ENCODE data around the gene PLA2G10.
"Not testable (repeated sequence)": the region's sequence is repeated elsewhere in the genome, so short reads cannot be mapped to it uniquely, and the experiment has no call there.

The PLA2G10 gene

DNA sequence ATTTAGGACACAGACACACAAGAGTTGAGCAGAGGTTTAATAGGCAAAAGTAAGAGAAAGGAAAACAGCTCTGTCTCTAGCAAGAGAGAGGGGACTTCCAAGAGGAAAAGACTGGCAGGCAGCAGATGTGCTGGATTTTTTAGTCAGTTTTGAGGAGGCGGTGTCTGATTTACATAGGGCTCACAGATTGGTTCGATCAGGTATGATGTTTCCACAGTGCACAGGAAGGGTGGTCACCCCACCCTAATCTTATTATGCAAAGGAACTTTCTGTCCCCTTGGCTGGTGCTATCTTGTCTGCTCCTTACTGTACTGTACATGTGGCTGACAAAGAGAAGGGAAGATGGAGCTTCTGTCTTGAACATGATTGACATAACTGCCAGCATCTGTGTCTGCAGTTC lies 36.0 kb downstream of the PLA2G10 start:
- DNase-seq, result no peak

DNA sequence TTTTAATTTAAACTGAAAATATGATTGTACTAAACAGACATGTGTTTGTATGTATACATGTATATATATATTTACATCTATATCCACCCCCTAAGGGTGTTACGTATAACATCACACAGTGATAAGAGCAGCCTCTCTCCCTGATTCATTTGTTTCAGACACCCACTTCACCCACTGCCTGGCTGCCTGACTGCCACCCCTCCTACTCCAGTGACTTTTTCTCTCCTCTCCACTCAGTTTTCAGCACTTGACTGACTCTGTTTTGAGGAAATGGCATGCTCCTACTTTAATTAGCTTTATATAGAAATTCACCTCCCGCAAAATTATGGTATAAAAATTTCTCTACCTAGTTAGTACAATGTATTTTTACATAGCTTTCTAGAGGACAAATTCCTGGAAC lies 41.4 kb downstream of the PLA2G10 start:
- DNase-seq, result no peak

DNA sequence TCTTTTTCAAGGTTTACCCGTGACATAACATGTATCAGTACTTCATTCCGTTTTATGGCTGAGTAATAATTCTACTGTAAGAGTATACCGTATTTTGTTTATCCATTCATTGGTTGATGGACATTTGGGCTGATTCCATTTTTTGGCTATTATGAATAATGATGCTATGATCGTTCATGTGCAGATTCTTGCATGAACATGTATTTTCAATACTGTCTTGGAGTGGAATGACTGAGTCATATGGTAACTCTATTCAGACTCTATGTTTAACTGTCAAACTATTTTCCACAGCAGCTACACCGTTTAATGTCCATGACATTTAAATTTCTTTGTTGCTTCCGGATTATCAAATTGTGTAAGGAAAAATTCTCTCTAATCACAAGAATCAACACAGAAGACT lies 43.5 kb downstream of the PLA2G10 start:
- DNase-seq, result no peak

DNA sequence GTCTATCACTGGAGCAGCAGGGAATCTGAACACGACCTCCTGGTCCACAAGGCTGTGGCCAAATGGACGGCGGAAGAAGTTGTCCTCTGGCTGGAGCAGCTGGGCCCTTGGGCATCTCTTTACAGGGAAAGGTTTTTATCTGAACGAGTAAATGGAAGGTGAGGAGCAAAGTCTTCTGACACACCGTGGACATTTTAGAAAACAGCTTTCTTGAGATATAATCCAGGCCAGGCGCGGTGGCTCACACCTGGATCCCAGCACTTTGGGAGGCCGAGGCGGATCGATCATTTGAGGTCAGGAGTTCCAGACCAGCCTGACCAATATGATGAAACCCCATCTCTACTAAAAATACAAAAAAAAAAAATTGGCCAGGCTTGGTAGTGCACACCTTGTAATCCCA lies 44.3 kb downstream of the PLA2G10 start:
- no peak for DNase-seq

DNA sequence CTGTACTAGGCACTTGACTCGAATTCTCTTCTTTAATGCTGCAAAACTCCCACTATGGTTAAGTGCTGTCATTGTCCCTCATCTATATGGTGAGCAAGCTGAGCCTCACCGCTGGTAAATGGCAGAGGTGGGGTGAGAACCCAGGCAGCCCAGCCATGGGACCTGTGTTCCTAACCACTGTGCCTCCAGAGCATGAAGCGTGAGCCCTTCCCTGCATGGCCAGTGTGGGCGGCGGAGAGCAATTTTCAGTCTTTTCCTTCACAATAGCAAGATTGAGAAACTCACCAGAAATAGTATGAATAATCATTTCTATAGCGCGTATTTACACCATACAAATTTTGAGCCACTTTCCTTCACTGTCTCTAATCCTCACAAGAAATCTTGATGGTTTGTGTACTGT lies 52.2 kb downstream of the PLA2G10 start:
- DNase-seq, result no peak

DNA sequence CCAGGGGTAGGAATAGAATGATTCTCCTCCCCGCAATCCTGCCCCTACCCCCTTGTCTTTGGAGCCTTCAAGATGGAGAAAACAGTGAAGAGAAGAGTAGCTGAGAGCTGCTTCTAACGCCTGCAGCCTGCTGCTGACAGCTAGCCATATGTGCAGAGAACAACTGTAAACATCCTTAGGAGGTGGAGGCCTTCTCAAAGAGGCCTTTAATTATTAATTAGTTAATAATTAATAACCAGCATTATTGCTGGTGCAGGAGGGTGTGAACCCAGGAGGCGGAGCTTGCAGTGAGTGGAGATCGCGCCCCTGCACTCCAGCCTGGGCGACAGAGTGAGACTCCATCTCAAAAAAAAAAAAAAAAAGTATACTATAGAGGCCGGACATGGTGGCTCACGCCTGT lies 52.9 kb downstream of the PLA2G10 start:
- DNase-seq, result no peak

DNA sequence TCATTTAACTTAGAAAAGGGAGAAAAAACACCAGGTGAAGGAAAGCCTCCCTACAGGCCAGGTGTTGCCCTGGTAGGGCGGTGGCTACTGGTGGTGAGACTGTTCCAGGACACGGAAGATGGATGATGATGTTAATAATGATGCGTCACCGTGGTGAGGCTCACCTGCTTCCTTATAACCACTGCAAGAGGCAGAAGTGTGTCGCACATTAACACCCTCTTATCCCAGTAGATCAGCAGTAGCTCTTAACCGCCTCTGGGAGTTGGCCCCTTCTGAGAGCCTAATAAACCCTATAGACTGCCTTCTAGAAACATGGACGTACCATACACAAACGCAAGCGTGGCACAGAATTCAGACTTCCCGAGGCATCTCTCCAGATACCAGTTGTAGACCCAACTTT lies 53.6 kb downstream of the PLA2G10 start:
- no peak for DNase-seq

- not testable (repeated sequence) for DNase-seq
These were observed 57.2 kb downstream of the PLA2G10 start for GRCh38 chr16:14636951-14637240.

DNA sequence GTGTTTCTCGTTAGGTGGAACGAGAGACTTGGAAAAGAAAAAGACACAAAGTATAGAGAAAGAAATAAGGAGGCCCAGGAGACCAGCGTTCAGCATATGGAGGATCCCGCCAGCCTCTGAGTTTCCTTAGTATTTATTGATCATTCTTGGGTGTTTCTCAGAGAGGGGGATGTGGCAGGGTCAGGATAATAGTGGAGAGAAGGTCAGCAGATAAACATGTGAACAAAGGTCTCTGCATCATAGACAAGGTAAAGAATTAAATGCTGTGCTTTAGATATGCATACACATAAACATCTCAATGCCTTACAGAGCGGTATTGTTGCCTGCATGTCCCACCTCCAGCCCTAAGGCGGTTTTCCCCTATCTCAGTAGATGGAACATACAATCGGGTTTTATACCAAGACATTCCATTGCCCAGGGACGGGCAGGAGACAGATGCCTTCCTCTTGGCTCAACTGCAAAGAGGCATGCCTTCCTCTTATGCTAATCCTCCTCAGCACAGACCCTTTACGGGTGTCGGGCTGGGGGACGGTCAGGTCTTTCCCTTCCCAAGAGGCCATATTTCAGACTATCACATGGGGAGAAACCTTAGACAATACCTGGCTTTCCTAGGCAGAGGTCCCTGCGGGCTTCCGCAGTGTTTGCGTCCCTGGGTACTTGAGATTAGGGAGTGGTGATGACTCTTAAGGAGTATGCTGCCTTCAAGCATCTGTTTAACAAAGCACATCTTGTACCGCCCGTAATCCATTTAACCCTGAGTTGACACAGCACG lies 57.7 kb downstream of the PLA2G10 start:
- not testable (repeated sequence) for DNase-seq

DNA sequence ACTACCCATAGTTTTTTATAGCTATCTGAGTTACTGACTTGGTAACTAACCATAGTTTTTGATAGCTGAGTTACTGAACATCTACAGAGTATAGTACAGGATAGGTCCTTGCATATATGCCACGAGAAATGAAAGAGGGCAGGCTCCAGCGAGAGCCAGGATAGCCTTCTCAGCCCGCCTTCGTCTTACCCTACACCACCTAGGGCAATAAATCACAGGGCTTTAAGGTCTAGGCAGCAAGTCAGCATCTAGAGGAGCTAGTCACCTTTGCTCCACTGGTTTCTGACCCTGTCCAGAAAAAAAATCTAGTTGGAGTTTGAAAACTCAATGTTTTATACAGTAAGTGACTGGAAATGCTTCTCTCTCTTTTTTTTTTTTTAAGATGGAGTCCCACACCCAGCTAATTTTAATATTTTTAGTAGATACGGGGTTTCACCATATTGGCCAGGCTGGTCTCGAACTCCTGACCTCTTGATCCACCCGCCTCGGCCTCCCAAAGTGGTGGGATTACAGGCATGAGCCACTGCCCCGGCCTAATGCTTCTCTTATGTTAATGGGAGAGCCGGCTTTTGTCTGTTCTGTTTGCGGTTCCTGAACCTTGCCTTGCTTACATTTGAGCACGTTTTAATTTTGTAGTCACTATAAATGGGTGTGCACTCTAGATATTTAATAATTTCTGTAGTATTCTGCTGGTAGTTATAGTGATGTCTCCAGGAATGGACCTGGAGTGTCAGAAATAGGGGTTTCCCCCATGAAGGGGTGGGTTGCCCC lies 58.5 kb downstream of the PLA2G10 start:
- DNase-seq, result no peak

- no peak for DNase-seq
These were observed 59.8 kb downstream of the PLA2G10 start for GRCh38 chr16:14634389-14634725.

DNA sequence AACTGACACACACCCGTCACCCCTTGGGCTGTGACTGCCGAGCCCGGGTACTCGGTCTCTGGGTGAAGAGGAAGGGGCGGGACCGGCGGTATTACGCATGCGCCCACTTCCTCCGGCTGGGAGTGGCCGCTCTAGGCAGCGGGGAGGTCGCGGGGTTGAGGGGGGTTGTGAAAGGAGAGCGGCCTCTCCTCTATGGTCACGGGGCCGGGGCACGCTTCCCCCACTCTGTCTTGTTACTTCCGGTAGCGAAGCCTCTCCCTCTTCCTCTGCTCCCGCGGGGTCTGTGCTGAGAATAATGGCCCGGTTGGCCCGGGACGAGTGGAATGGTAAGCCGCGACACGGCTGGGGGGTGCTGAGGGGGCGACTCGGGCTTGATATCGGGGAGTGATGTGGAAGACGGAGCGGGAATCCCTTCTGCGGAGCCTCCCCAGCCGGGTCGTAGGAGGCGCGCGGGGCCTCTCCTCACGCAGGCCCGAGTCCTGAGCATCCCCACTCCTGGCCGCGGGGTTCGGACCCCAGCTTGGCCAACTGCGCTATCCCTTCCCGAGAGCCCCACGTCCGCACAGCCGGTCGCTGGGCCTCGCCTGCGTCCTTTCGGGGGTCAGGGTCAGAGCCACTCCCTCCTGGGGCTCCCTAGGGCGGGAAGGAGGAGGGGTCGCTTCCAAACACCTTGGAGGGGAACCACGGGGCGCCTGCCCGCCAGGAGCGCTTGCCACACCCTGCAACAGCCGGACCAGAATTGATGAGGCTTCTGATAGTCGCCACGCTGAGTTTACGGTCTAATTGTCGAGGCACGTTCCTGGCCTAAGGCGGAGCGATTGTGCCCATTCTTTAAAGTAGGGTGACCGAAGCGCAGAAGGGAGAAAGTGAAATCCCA lies 61.2 kb downstream of the PLA2G10 start, which contains the start of gene BFAR:
Gene BFAR (plus strand): TSS at position 259 of the 877 bp plus-strand sequence. CDS start 11,396 bp downstream, outside the sequence.
- DNase-seq, result peak; percentile 95

GRCh38 chr16:14630620-14631330 lies 63.3 kb downstream of the PLA2G10 start:
- not testable (repeated sequence) for DNase-seq

DNA sequence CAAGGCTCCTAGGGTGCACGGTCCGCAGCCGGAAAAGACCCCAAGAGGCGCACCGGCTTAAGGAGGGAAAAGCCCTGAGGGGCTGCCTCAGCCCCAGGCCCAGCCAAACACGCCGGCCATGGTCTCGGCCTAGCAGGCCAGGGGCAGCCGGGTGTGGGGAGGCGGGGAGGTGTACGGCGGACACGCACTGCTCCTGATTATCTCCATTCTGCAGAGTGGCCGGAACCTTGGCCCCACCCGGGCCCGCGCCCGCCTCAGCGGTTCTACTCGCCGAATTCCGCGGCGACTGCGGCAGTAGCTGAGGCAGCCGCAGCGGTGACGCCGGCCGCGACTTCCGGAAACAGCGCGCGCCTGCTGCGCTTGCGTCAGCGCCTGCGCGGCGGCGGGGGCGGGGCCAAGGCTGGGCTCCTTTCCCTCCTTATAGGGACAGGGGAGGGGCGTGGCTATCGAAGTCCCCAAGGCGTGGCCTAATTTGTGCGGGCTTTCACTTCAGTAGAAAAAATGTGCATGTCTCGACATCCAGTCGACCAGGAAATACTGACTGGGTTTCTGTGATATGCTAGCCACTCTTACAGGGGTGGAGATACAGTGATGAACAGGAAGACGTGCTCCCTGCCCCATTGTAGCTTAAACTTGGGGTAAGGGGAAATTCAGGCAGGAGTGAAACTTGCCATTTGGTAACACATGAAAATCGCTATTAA lies 64.0 kb downstream of the PLA2G10 start, which contains the start of gene PARN:
Gene PARN (minus strand): TSS at position 342 of the 701 bp plus-strand sequence. CDS start 135 bp downstream, at position 207.
- DNase-seq, result peak; percentile 95

GRCh38 chr16:14629612-14629918 lies 64.5 kb downstream of the PLA2G10 start:
- no peak for DNase-seq

DNA sequence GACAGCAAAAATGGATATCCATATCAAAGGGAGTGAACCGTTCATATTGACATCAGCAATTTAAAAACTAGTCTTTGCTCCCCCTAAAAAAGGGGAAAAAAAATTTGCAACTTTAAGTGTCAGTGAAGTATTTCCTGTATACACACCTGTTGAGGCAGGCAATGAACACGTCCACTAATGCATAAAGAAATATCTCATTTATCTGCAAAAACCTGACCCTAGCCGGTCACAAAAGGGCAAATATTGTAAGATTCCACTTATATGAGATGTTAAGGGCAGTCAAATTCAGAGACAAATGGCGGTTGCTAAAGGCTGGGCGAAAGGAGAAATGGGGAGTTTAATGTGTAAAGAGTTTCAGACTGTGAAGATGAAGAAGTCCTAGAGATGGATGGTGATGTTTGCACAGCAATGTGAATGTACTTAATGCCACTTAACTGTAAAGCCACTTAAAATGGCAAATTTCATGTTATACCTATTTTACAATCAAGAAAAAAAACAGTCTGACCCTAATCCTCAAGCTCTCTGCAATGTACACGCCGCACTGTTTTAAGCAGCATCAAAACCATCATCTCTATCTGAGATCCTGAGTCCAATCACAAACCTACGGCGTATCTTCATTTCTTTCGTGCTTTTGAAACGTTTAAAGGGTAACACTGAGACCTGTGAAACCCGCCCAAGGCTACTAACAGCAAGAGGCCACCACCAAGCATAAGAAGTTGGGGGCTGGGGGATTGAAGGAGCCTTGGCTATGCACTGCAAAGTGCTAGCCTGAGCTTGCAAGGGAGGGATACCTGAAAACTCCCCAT lies 65.1 kb downstream of the PLA2G10 start:
- no peak for DNase-seq

DNA sequence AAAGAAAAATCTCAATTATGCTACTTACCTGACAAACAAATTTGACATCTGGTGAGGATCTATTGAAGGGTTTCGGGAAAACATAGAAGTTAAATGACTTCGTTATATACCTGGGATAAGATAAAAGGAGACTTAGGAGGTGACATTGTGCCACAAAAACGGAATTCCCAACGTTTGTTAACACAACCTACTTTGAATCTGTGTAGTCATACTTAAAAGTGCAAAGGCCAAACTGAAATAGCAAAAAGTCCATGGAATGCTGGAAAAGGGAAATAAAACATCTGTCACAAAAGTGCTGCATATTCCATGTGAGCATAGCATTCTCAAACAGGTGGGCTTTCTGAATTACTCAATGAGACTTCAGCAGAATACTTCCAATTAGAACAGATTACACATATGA lies 67.0 kb downstream of the PLA2G10 start:
- no peak for DNase-seq
